UCSD-AML1 (cell line): Measurements from ENCODE around the gene GSG1L.

Experiments used
- DNase-seq: peaks from one replicate; lab custom pipeline; 2025; ENCODE audit not compliant: unreplicated experiment; lab: John Stamatoyannopoulos, UW

Gene GSG1L

GRCh38 chr16:28064706-28065249, 1.3 kb upstream of the GSG1L start:
- no peak for DNase-seq

GRCh38 chr16:28064150-28064549, 636 bp upstream of the GSG1L start:
- no peak for DNase-seq

GRCh38 chr16:28062847-28063521, 530 bp downstream of the GSG1L start:
- DNase-seq, result no peak

- DNase-seq, result no peak
Measured at GRCh38 chr16:28062261-28062846, 1.2 kb downstream of the GSG1L start.

- DNase-seq, result no peak
Measured at GRCh38 chr16:28061352-28062101, 2.0 kb downstream of the GSG1L start.

GRCh38 chr16:28059841-28060575, 3.5 kb downstream of the GSG1L start:
- DNase-seq, result no peak

- no peak for DNase-seq
Measured at GRCh38 chr16:28058839-28059589, 4.5 kb downstream of the GSG1L start.

- DNase-seq, result no peak
Measured at GRCh38 chr16:28057949-28058348, 5.6 kb downstream of the GSG1L start.

GRCh38 chr16:28053461-28053860, 10.1 kb downstream of the GSG1L start:
- DNase-seq, result no peak

- no peak for DNase-seq
Measured at GRCh38 chr16:28052274-28053128, 11.0 kb downstream of the GSG1L start.

- no peak for DNase-seq
Measured at GRCh38 chr16:28051486-28051885, 12.0 kb downstream of the GSG1L start.

- DNase-seq, result no peak
Measured at GRCh38 chr16:28042811-28043210, 20.7 kb downstream of the GSG1L start.

- no peak for DNase-seq
Measured at GRCh38 chr16:28041615-28042014, 21.9 kb downstream of the GSG1L start.

GRCh38 chr16:28040039-28040438, 23.5 kb downstream of the GSG1L start:
- DNase-seq, result no peak

- no peak for DNase-seq
Measured at GRCh38 chr16:28039493-28039892, 24.0 kb downstream of the GSG1L start.

GRCh38 chr16:28038409-28038808, 25.1 kb downstream of the GSG1L start:
- DNase-seq, result no peak

- DNase-seq, result no peak
Measured at GRCh38 chr16:28035866-28036393, 27.6 kb downstream of the GSG1L start.

GRCh38 chr16:28033870-28034269, 29.6 kb downstream of the GSG1L start:
- DNase-seq, result no peak

- DNase-seq, result no peak
Measured at GRCh38 chr16:28029387-28030002, 34.0 kb downstream of the GSG1L start.
